Ovary (tissue), 3 donors: ENCODE measurements around the gene HOXA6.

Experiments used
- POLR2A ChIP-seq: fragments of 450-650 bp; IDR thresholded peaks from one replicate; pipeline ENCODE4 v1.6.1; 2017; ENCODE audit warnings: antibody characterized with exemption, mild to moderate bottlenecking, moderate library complexity
- TF ChIP-seq, protein P1 (sequence below), 3 donors: fragments of 450-650 bp in 2 of 3; fragments of 200-600 bp in 1 of 3; IDR thresholded peaks; one replicate each; pipeline versions ENCODE4 v1.5.1 to v1.8.0; 2016 to 2022; ENCODE audit warnings: antibody characterized with exemption in 3 of 3, mild to moderate bottlenecking in 1 of 3
- donor health status: DM: no; HTN: no; CAD: no.

DNA sequence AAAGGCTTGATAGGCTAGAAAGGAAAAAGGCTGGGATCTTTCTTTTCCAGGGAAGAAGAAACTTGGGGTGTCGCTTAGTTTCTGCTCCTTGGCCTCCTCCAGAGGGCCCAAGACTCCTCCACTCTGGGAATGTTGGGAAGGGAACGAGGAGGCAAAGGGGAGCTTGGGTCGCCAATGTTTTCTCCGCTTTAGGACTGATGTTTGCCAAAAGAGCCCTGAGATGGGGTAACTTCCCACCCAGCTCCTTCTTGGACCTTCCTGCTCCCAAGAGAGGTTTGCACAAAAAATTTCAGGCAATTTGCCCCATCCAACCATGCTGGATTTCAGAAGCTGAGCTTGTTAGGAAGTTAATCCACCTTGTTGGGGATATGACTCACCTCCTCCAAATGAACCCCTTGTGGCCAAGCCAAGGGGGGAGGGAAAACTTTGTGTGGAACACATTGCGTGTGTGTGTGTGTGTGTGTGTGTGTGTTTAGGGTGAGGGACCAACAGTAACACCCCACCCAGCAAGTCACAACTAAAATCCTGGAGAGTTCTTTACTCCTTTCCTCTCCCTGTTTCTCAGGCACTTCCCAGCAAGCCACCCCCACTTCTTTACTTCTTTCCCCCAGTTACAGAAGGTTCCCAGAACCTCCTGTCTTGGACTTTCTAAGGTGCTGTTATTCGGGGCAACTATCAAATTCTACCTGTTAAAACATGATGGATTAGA is 36.4 kb downstream of the HOXA6 start:
- TF ChIP-seq, protein P1, sequence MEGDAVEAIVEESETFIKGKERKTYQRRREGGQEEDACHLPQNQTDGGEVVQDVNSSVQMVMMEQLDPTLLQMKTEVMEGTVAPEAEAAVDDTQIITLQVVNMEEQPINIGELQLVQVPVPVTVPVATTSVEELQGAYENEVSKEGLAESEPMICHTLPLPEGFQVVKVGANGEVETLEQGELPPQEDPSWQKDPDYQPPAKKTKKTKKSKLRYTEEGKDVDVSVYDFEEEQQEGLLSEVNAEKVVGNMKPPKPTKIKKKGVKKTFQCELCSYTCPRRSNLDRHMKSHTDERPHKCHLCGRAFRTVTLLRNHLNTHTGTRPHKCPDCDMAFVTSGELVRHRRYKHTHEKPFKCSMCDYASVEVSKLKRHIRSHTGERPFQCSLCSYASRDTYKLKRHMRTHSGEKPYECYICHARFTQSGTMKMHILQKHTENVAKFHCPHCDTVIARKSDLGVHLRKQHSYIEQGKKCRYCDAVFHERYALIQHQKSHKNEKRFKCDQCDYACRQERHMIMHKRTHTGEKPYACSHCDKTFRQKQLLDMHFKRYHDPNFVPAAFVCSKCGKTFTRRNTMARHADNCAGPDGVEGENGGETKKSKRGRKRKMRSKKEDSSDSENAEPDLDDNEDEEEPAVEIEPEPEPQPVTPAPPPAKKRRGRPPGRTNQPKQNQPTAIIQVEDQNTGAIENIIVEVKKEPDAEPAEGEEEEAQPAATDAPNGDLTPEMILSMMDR (IDR thresholded peaks at IDR 0.05), result no peak
- no peak for TF ChIP-seq POLR2A
